Measurements from ENCODE around the gene SIGLEC1. TPM values are rescaled to one million over a fixed set of nuclear protein-coding genes. Genes with fewer than 3 reads are reported as not detected.

The SIGLEC1 gene
- total RNA-seq, 1 experiment from 2014 or later = 0.17 TPM

- ATAC-seq (no peak), DNase-seq (ENCODE audit: low read depth, low spot score) (no peak)
- BruUV-seq (replicated peaks) = no TSS peak
- TF ChIP-seq ELF1 (IDR thresholded peaks at IDR 0.05; ENCODE audit: borderline replicate concordance, low read depth) (no peak), ATF3 (IDR thresholded peaks at IDR 0.05) (no peak), REST (IDR thresholded peaks at IDR 0.05; ENCODE audit: low read depth) (no peak), ZBTB33 (IDR thresholded peaks at IDR 0.05; ENCODE audit: extremely low read depth, insufficient replicate concordance, low read length) (no peak), FOSL1 (IDR thresholded peaks at IDR 0.05; ENCODE audit: low read depth) (no peak), SP1 (IDR thresholded peaks at IDR 0.05; ENCODE audit: low read depth) (no peak), EZH2 (IDR thresholded peaks at IDR 0.05) (no peak), CBX3 (IDR thresholded peaks at IDR 0.05; ENCODE audit: low read depth) (no peak), YY1 (IDR thresholded peaks at IDR 0.05; ENCODE audit: extremely low read depth, insufficient replicate concordance, low read depth, low read length) (no peak), CEBPB (IDR thresholded peaks at IDR 0.05; ENCODE audit: low read depth) (no peak), SRF (IDR thresholded peaks at IDR 0.05; ENCODE audit: low read depth) (no peak)
- no peaks in the 10 kb centered on the region for H3K9me3 ChIP-seq (ENCODE audit: control insufficient read depth in 1 of 2, insufficient read depth in 1 of 2, low read depth in 1 of 2, low read length in 2 of 2)
- no peak overlapping the region for H3K4me2 ChIP-seq (ENCODE audit: low read length)
- peaks cover 3 to 31% of the 10 kb centered on the region in 2 experiments; a peak in 2 of 4 replicates for H3K36me3 ChIP-seq (ENCODE audit: control insufficient read depth in 1 of 2, insufficient read depth in 2 of 2, low read length in 2 of 2)
- no peaks in the 10 kb centered on the region for H4K20me1 ChIP-seq (ENCODE audit: insufficient read depth)
- no peak overlapping the region for H3K4me3 ChIP-seq (replicated peaks in 1 of 2; ENCODE audit: low read depth in 1 of 2, low read length in 2 of 2)
- ChIA-PET CTCF (interaction anchor here (0.8 to 1.5 kb wide), 2 partner anchors 13 to 84 kb away, joined by 3 read pairs; no protein-coding TSS in a partner anchor), RAD21 (ENCODE audit: low non-redundant PET in 1 of 2, low total read pairs in 2 of 2, uncharacterized antibody in 2 of 2, unreplicated experiment in 2 of 2) (no interaction called here), POLR2A (no interaction called here)
- no peak overlapping the region for H3K27ac ChIP-seq (ENCODE audit: low read depth, low read length)
- H3K27me3 ChIP-seq (ENCODE audit: insufficient read depth, low read length) = no peaks in the 10 kb centered on the region
- no peaks in the 10 kb centered on the region; a peak in 1 of 4 replicates for H3K4me1 ChIP-seq (ENCODE audit: control insufficient read depth in 1 of 2, insufficient read depth in 2 of 2, low read length in 2 of 2)
- H3K9me2 ChIP-seq (ENCODE audit: insufficient read depth) = no peaks in the 10 kb centered on the region
- no peak overlapping the region for H2AFZ ChIP-seq (ENCODE audit: low read depth, low read length, poor library complexity, severe bottlenecking)
- intact Hi-C loops (cut with micrococcal nuclease) = no loop called here
- H3K9ac ChIP-seq (ENCODE audit: low read length) = no peak overlapping the region
- peaks cover 43% of the 10 kb centered on the region for H3K79me2 ChIP-seq (ENCODE audit: insufficient read depth, low read length)
These were observed 48.4 kb upstream of the SIGLEC1 start for GRCh38 chr20:3760655-3761348.
